ENCODE results near the gene GTF2H2. TPM values are rescaled to one million over a fixed set of nuclear protein-coding genes. Genes with fewer than 3 reads are reported as not detected.
"Not testable (repeated sequence)": the region's sequence is repeated elsewhere in the genome, so short reads cannot be mapped to it uniquely, and the experiment has no call there.

GTF2H2 gene
- total and polyA plus RNA-seq, 2 experiments from 2014 or later, result 28.3 to 43.3 TPM

DNA sequence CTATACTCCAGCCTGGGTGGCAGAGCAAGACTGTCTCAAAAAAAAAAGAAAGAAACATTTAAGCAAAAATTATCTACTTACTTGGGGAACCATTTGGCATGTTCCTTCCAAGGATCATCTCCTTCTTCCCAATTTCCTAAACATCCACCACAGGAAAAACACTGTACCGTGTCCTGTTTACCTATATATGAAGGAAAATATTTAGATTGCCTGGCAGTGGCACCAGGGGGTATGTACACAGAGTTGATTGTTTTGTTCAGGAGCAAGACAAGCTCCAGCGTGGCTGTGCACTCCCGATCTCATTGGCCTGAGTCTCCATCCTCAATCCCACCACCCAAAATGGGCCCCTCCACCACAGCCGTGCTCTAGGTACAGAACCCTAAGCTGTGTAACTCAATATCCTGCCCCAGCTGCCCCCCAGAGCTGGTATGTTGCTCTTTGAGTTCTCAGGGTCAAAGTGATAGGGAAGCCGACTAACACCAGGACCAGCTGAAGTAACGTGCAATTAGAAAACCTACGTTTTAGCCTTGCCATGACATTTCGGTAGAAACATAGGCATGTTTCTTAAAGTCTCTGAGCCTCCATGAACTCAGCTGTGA, 56.2 kb downstream of the GTF2H2 start:
- WGBS (ENCODE audit: low lambda C conversion rate, missing lambda C conversion rate), result 89% methylated on average over 8 of the region's 8 CpGs
- Histone ChIP-seq H3K4me1 (ENCODE audit: insufficient read depth) (no peaks in the 10 kb centered on the region), H3K9me3 (ENCODE audit: low read depth) (no peaks in the 10 kb centered on the region), H3K36me3 (replicated peaks; ENCODE audit: insufficient read depth, low read depth) (no peaks in the 10 kb centered on the region), H4K20me1 (ENCODE audit: insufficient read depth, poor library complexity, severe bottlenecking) (no peaks in the 10 kb centered on the region), H3K9me2 (replicated peaks; ENCODE audit: insufficient read depth) (no peaks in the 10 kb centered on the region), H3K4me3 (no peak overlapping the region), H3K27ac (no peak overlapping the region), H2AFZ (no peak overlapping the region), H3K79me2 (no peaks in the 10 kb centered on the region), H3K27me3 (no peaks in the 10 kb centered on the region), H3K4me2 (no peak overlapping the region)
- DNase-seq (ENCODE audit: low spot score), result no peak
- TF ChIP-seq, protein P1, sequence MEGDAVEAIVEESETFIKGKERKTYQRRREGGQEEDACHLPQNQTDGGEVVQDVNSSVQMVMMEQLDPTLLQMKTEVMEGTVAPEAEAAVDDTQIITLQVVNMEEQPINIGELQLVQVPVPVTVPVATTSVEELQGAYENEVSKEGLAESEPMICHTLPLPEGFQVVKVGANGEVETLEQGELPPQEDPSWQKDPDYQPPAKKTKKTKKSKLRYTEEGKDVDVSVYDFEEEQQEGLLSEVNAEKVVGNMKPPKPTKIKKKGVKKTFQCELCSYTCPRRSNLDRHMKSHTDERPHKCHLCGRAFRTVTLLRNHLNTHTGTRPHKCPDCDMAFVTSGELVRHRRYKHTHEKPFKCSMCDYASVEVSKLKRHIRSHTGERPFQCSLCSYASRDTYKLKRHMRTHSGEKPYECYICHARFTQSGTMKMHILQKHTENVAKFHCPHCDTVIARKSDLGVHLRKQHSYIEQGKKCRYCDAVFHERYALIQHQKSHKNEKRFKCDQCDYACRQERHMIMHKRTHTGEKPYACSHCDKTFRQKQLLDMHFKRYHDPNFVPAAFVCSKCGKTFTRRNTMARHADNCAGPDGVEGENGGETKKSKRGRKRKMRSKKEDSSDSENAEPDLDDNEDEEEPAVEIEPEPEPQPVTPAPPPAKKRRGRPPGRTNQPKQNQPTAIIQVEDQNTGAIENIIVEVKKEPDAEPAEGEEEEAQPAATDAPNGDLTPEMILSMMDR (IDR thresholded peaks at IDR 0.05; ENCODE audit: poor library complexity), result no peak
- TF ChIP-seq EZH2phosphoT487 (IDR thresholded peaks at IDR 0.05; ENCODE audit: low read depth, severe bottlenecking, unreplicated experiment) (no peak), EZH2 (IDR thresholded peaks at IDR 0.05; ENCODE audit: borderline replicate concordance) (no peak)

GRCh38 chr5:71006983-71007382, 60.5 kb downstream of the GTF2H2 start:
- not testable (repeated sequence) for H3K9me3 ChIP-seq (ENCODE audit: low read depth); H3K27ac ChIP-seq; H3K36me3 ChIP-seq (replicated peaks; ENCODE audit: insufficient read depth, low read depth); DNase-seq (ENCODE audit: low spot score); H4K20me1 ChIP-seq (ENCODE audit: insufficient read depth, poor library complexity, severe bottlenecking); H2AFZ ChIP-seq; H3K4me1 ChIP-seq (ENCODE audit: insufficient read depth); H3K4me3 ChIP-seq; H3K79me2 ChIP-seq; H3K4me2 ChIP-seq; H3K27me3 ChIP-seq; H3K9me2 ChIP-seq (replicated peaks; ENCODE audit: insufficient read depth)
- WGBS (ENCODE audit: low lambda C conversion rate, missing lambda C conversion rate), result 87% methylated on average over 3 of the region's 7 CpGs

Other genes starting within 250 kb of the GTF2H2 start
- gene SERF1A, start 167.0 kb downstream of the GTF2H2 start, total RNA-seq, result 10.2 and 17.5 TPM in 2 replicates
- gene SERF1A, start 167.0 kb downstream of the GTF2H2 start, polyA plus RNA-seq, result 12.9 and 20.5 TPM in 2 replicates
- 38.6 and 39.3 TPM in 2 replicates for gene SMN1, start 142.6 kb downstream of the GTF2H2 start, total RNA-seq
- gene SMN1, start 142.6 kb downstream of the GTF2H2 start, polyA plus RNA-seq, result 45.5 TPM in 2 replicates
- 4.6 and 7.8 TPM in 2 replicates for gene NAIP, start 42.3 kb downstream of the GTF2H2 start, total RNA-seq
- gene NAIP, start 42.3 kb downstream of the GTF2H2 start, polyA plus RNA-seq, result 5.1 and 7.7 TPM in 2 replicates

Data from hepatocyte (in vitro differentiated cells).